PC-9 (cell line): ENCODE results near the gene COL10A1. TPM values are rescaled to one million over a fixed set of nuclear protein-coding genes. Genes with fewer than 3 reads are reported as not detected.

Experiments used
- BruUV-seq: library from RNA; stranded (reverse); fragments of 400-500 nt; replicated peaks from 2 replicates; lab custom pipeline; 2021; lab: Mats Ljungman, UMichigan
- CTCF ChIA-PET: fragments of 300-600 bp; sonication (Branson Sonifier 250); formaldehyde crosslinking; loops from one replicate; lab custom pipeline; 2022; ENCODE audit warnings: antibody characterized with exemption; lab: Charles Lee
- POLR2A ChIA-PET: fragments of 300-600 bp; sonication (Branson Sonifier 250); formaldehyde crosslinking; loops from one replicate; lab custom pipeline; 2022; ENCODE audit warnings: antibody characterized with exemption; ENCODE audit not compliant: unreplicated experiment; lab: Charles Lee
- DNase-seq, 2 experiments: peaks; one replicate each; pipeline versions ENCODE4 v3.0.0 to v3.0.0-alpha.2; 2015 to 2022; ENCODE audit warnings: mixed read lengths in 1 of 2
- H2AFZ ChIP-seq: fragments of 200-600 bp; sonication (generic); 2 replicates; pipeline ENCODE4 v1.8.1; 2017; ENCODE audit warnings: antibody characterized with exemption
- H3F3A ChIP-seq: fragments of 200-600 bp; sonication (generic); 2 replicates; pipeline ENCODE4 v1.8.1; 2017; ENCODE audit warnings: antibody characterized with exemption, mild to moderate bottlenecking, low read depth; ENCODE audit not compliant: insufficient read depth
- H3K27ac ChIP-seq: fragments of 200-600 bp; sonication (generic); 2 replicates; pipeline ENCODE4 v1.6.1; 2016; ENCODE audit warnings: mixed run types
- H3K27me3 ChIP-seq: fragments of 200-600 bp; sonication (generic); 2 replicates; pipeline ENCODE4 v1.6.1; 2016; ENCODE audit warnings: low read depth, mixed run types; ENCODE audit not compliant: insufficient read depth
- H3K36me3 ChIP-seq: fragments of 200-600 bp; sonication (generic); 2 replicates; pipeline ENCODE4 v1.6.1; 2016; ENCODE audit warnings: low read depth, mixed run types
- H3K4me1 ChIP-seq: fragments of 200-600 bp; sonication (generic); replicated peaks from 2 replicates; pipeline ENCODE4 v1.6.1; 2016; ENCODE audit warnings: mixed run types; ENCODE audit not compliant: insufficient read depth
- H3K4me2 ChIP-seq: fragments of 200-600 bp; sonication (generic); 2 replicates; pipeline ENCODE4 v1.6.1; 2017; ENCODE audit warnings: mixed run types
- H3K4me3 ChIP-seq: fragments of 200-600 bp; sonication (generic); 2 replicates; pipeline ENCODE4 v1.6.1; 2016; ENCODE audit warnings: mixed run types
- H3K79me2 ChIP-seq: fragments of 200-600 bp; sonication (generic); 2 replicates; pipeline ENCODE4 v1.6.1; 2017; ENCODE audit warnings: low read depth, mixed run types
- H3K9me2 ChIP-seq: fragments of 200-600 bp; sonication (generic); 2 replicates; pipeline ENCODE4 v1.8.1; 2017; ENCODE audit warnings: mild to moderate bottlenecking; ENCODE audit not compliant: insufficient read depth
- H3K9me3 ChIP-seq: fragments of 200-600 bp; sonication (generic); 2 replicates; pipeline ENCODE4 v1.8.1; 2016; ENCODE audit warnings: low read depth; ENCODE audit not compliant: insufficient read depth
- H4K20me1 ChIP-seq: fragments of 200-600 bp; sonication (generic); 2 replicates; pipeline ENCODE4 v1.8.1; 2017; ENCODE audit not compliant: insufficient read depth
- CTCF ChIP-seq: fragments of 200-600 bp; sonication (generic); conservative IDR thresholded peaks from 2 replicates; pipeline ENCODE4 v1.6.1; 2017; ENCODE audit warnings: mixed run types, antibody characterized with exemption, mild to moderate bottlenecking, moderate library complexity
- EZH2 ChIP-seq: fragments of 200-600 bp; sonication (generic); IDR thresholded peaks from 2 replicates; pipeline ENCODE4 v1.8.0; 2017; ENCODE audit warnings: antibody characterized with exemption, low read depth
- intact Hi-C: fragments of 100-400 bp; cut with micrococcal nuclease; formaldehyde crosslinking; loops from one replicate; pipeline ENCODE4 v1.10.0; 2022; ENCODE audit not compliant: unreplicated experiment
- total RNA-seq: library from RNA; stranded (reverse); gene quantifications from 2 replicates; pipeline ENCODE4 v1.2.3, GENCODE V29; 2021

Gene COL10A1
- total RNA-seq, 1 experiment from 2014 or later: not detected

DNA sequence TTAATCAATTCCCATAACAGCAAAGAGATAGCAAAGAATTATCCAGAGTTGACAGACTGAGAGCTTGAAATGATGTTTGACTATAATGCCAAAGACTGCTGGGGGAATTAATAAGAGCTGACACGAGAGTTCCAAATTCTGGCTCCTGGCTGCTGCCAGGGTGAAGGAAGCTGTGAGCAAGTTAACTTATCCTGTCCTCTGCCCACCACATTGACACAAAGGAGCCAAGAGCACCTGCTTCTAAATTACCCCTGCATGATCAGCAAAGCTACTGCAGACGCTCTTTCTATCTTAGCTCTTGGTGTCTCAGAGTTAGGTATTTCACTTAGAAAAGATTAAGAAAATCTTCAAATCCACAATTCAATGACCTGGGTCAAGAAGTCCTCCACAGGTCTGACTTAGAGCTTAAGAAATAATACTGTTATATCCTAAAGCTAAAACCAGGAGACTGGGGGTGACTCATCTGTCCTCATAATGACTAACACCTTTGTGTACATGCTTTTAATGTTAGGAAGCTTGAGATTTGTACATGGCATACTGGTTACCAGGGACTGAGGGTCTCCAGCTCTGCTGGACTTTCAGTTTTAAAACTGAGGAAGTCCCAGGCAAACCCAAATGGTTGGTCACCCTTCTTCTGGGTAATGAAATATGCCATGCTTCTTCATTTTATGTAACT, 52.0 kb downstream of the COL10A1 start:
- no peak for TF ChIP-seq CTCF
- no peak for TF ChIP-seq EZH2
- peaks cover 23% of the 10 kb centered on the region for H3F3A ChIP-seq
- H3K79me2 ChIP-seq: no peaks in the 10 kb centered on the region
- ChIA-PET POLR2A (interaction anchor here (0.5 to 0.9 kb wide), 5 partner anchors 13 to 1467 kb away, joined by 3 to 9 read pairs (median 4); partner anchors contain the start of genes FRK and NT5DC1), CTCF (interaction anchor here (0.5 to 1.5 kb wide), 3 partner anchors 13 to 63 kb away, joined by 4 to 5 read pairs (median 5); partner anchors contain the start of gene FRK)
- no peaks in the 10 kb centered on the region for H3K9me2 ChIP-seq
- H3K4me3 ChIP-seq: peak overlapping the region; percentile 4; the same call in 1 of the 2 replicates
- no peaks in the 10 kb centered on the region for H4K20me1 ChIP-seq
- DNase-seq: peak in 1 of 2 experiments; percentile 93
- no TSS peak for BruUV-seq
- H3K27ac ChIP-seq: peak overlapping the region; percentile 11; the same call in 1 of the 2 replicates
- peaks cover 54% of the 10 kb centered on the region for H3K4me1 ChIP-seq
- H3K36me3 ChIP-seq: no peaks in the 10 kb centered on the region
- H3K4me2 ChIP-seq: peak overlapping the region; percentile 53
- no peaks in the 10 kb centered on the region for H3K27me3 ChIP-seq
- intact Hi-C loops: no loop called here
- no peak overlapping the region for H2AFZ ChIP-seq
- H3K9me3 ChIP-seq: no peaks in the 10 kb centered on the region

GRCh38 chr6:116072368-116072767, 53.6 kb downstream of the COL10A1 start:
- intact Hi-C loops: no loop called here
- CTCF ChIA-PET: no interaction called here

More at GRCh38 chr6:116072368-116072767, 53.6 kb downstream of the COL10A1 start:
- Histone ChIP-seq H2AFZ (no peak overlapping the region), H3K4me1 (peaks cover 54% of the 10 kb centered on the region), H3K36me3 (no peaks in the 10 kb centered on the region), H4K20me1 (no peaks in the 10 kb centered on the region), H3K9me2 (no peaks in the 10 kb centered on the region), H3K27me3 (no peaks in the 10 kb centered on the region), H3F3A (peaks cover 23% of the 10 kb centered on the region), H3K4me3 (no peak overlapping the region), H3K79me2 (no peaks in the 10 kb centered on the region), H3K9me3 (no peaks in the 10 kb centered on the region), H3K27ac (no peak overlapping the region), H3K4me2 (no peak overlapping the region)
- BruUV-seq: no TSS peak
- POLR2A ChIA-PET: no interaction called here
- no peak for DNase-seq
- TF ChIP-seq EZH2 (no peak), CTCF (no peak)
